B cell (primary cell): ENCODE measurements around the gene RHBDL1. TPM values are rescaled to one million over a fixed set of nuclear protein-coding genes. Genes with fewer than 3 reads are reported as not detected.

ENCODE experiments used
- ATAC-seq: fragments of 200-7000 bp; cut with Tn5 transposase; one replicate; pipeline ENCODE4 v1.10.0; 2021; ENCODE audit warnings: low read depth, mild to moderate bottlenecking, moderate number of reproducible peaks, moderate library complexity
- CTCF ChIA-PET: fragments of 350-600 bp; sonication (Branson Sonifier 250); formaldehyde crosslinking; loops from one replicate; lab custom pipeline; 2021; ENCODE audit warnings: antibody characterized with exemption, inconsistent platforms; lab: Charles Lee
- POLR2A ChIA-PET: fragments of 350-600 bp; sonication (Branson Sonifier 250); formaldehyde crosslinking; loops from one replicate; lab custom pipeline; 2021; ENCODE audit warnings: antibody characterized with exemption; lab: Charles Lee
- DNase-seq: peaks from one replicate; pipeline ENCODE4 v3.0.0; 2013
- H2AFZ ChIP-seq: 2 replicates; pipeline ENCODE4 v1.6.1; 2012; ENCODE audit warnings: mild to moderate bottlenecking, low read depth, low read length; ENCODE audit not compliant: insufficient read depth, poor library complexity, severe bottlenecking
- H3K27ac ChIP-seq, 2 donors: 1 replicate in 1 of 2; 2 replicates in 1 of 2; pipeline ENCODE4 v1.5.1; 2012 to 2013; ENCODE audit warnings: low read length in 2 of 2, mild to moderate bottlenecking in 2 of 2, moderate library complexity in 1 of 2
- H3K27me3 ChIP-seq, 4 experiments: fragments of 200-600 bp in 1 of 4; sonication (generic) in 1 of 4; replicated peaks in 1 of 4; 1 replicate in 2 of 4; 2 replicates in 2 of 4; pipeline versions ENCODE4 v1.6.1 to v1.7.0; 2013 to 2016; ENCODE audit warnings: low read length in 3 of 4, mild to moderate bottlenecking in 2 of 4, mixed read lengths in 1 of 4, moderate library complexity in 1 of 4; ENCODE audit not compliant: insufficient read depth in 4 of 4, control insufficient read depth in 3 of 4; ENCODE audit errors: control extremely low read depth in 1 of 4
- H3K36me3 ChIP-seq, 2 experiments: replicated peaks in 1 of 2; 1 replicate in 1 of 2; 2 replicates in 1 of 2; pipeline versions ENCODE4 v1.6.1 to v1.7.1; 2013; ENCODE audit warnings: low read length in 1 of 2; ENCODE audit not compliant: insufficient read depth in 2 of 2, control insufficient read depth in 1 of 2; ENCODE audit errors: control extremely low read depth in 1 of 2, extremely low read depth in 1 of 2
- H3K4me1 ChIP-seq, 2 donors: fragments of 200-600 bp in 1 of 2; sonication (generic) in 1 of 2; 1 replicate in 1 of 2; 2 replicates in 1 of 2; pipeline versions ENCODE4 v1.5.1 to v1.6.1; 2013 to 2017; ENCODE audit warnings: low read length in 2 of 2; ENCODE audit not compliant: control insufficient read depth in 2 of 2, insufficient read depth in 2 of 2
- H3K4me2 ChIP-seq: replicated peaks from 2 replicates; pipeline ENCODE3; 2012; ENCODE audit warnings: mild to moderate bottlenecking, low read depth, low read length; ENCODE audit not compliant: poor library complexity, severe bottlenecking
- H3K4me3 ChIP-seq, 5 experiments: fragments of 200-600 bp in 1 of 5; sonication (generic) in 1 of 5; 1 replicate in 3 of 5; 2 replicates in 2 of 5; pipeline versions ENCODE4 v1.5.1 to v1.7.0; 2011 to 2016; ENCODE audit warnings: low read length in 4 of 5, mild to moderate bottlenecking in 4 of 5, low read depth in 2 of 5, control low read depth in 1 of 5, moderate library complexity in 1 of 5; ENCODE audit not compliant: insufficient read depth in 1 of 5; ENCODE audit errors: control extremely low read depth in 1 of 5, extremely low read depth in 1 of 5
- H3K79me2 ChIP-seq: fragments of 200-600 bp; sonication (generic); one replicate; pipeline ENCODE4 v1.6.0; 2016; ENCODE audit warnings: low read length; ENCODE audit not compliant: control insufficient read depth, insufficient read depth
- H3K9ac ChIP-seq: fragments of 200-600 bp; sonication (generic); 2 replicates; pipeline ENCODE4 v1.6.1; 2017; ENCODE audit warnings: mild to moderate bottlenecking, low read length, moderate library complexity
- H3K9me3 ChIP-seq, 3 donors: one replicate each; pipeline versions ENCODE4 v1.6.1 to v1.7.1; 2013; ENCODE audit warnings: low read length in 2 of 3; ENCODE audit not compliant: control insufficient read depth in 2 of 3, insufficient read depth in 1 of 3; ENCODE audit errors: control extremely low read depth in 1 of 3
- H4K20me1 ChIP-seq: 2 replicates; pipeline ENCODE4 v1.6.0; 2012; ENCODE audit warnings: mild to moderate bottlenecking, low read length; ENCODE audit not compliant: insufficient read depth, control insufficient read depth, poor library complexity, severe bottlenecking
- H3K27ac Mint-ChIP-seq: one replicate; pipeline ENCODE4 v1.8.0; 2021; ENCODE audit warnings: mixed read lengths
- H3K27me3 Mint-ChIP-seq: one replicate; pipeline ENCODE4 v1.8.0; 2021; ENCODE audit warnings: mixed read lengths
- H3K4me1 Mint-ChIP-seq: one replicate; pipeline ENCODE4 v1.8.0; 2021; ENCODE audit warnings: mixed read lengths
- H3K4me3 Mint-ChIP-seq: one replicate; pipeline ENCODE4 v1.8.0; 2021; ENCODE audit warnings: mixed read lengths
- H3K9me3 Mint-ChIP-seq: one replicate; pipeline ENCODE4 v1.8.0; 2022; ENCODE audit warnings: mixed read lengths; ENCODE audit not compliant: insufficient read depth
- CTCF ChIP-seq: fragments of 200-600 bp; IDR thresholded peaks from one replicate; pipeline ENCODE4 v1.8.0; 2022; ENCODE audit warnings: antibody characterized with exemption, mild to moderate bottlenecking
- EZH2 ChIP-seq: IDR thresholded peaks from 2 replicates; pipeline ENCODE4 v1.6.1; 2012; ENCODE audit warnings: borderline replicate concordance, low read depth, mild to moderate bottlenecking, moderate library complexity, low read length; ENCODE audit not compliant: insufficient read depth, poor library complexity, severe bottlenecking
- WGBS: methylation state at CpG from one replicate; pipeline ENCODE4 v1.1.5; 2013; ENCODE audit warnings: missing lambda C conversion rate; ENCODE audit not compliant: insufficient coverage; 5-methylcytosine and 5-hydroxymethylcytosine counted together
- intact Hi-C: fragments of 100-400 bp; cut with micrococcal nuclease; formaldehyde crosslinking; loops from one replicate; pipeline ENCODE4 v1.10.0; 2022
- polyA plus RNA-seq: library from polyadenylated mRNA; depleted of rRNA; stranded (reverse); fragments of >200 nt; gene quantifications from 2 replicates; pipeline ENCODE4 v1.2.3, GENCODE V29; 2012
- total RNA-seq, 2 donors: library from RNA; stranded (reverse); fragments of 120-200 nt in 1 of 2; gene quantifications; 1 replicate in 1 of 2; 2 replicates in 1 of 2; pipeline versions ENCODE4 v1.2.3 to v1.2.4, GENCODE V29; 2013 to 2022

Gene RHBDL1
- total and polyA plus RNA-seq, 2 donors (not counting 1 experiment from before 2014, with no cell fraction given): 0.76 to 1.6 TPM

- intact Hi-C loops: loop anchor here (1.0 to 2.0 kb wide), 4 partner anchors 10 to 80 kb away; partner anchors contain the start of genes JMJD8 and WDR90
- Mint-ChIP-seq H3K27me3 (no peaks in the 10 kb centered on the region), H3K9me3 (no peaks in the 10 kb centered on the region), H3K27ac (no peak overlapping the region), H3K4me1 (peaks cover 10% of the 10 kb centered on the region), H3K4me3 (no peak overlapping the region)
- H3K27me3 ChIP-seq: no peaks in the 10 kb centered on the region
- DNase-seq: no peak
- ChIA-PET POLR2A (interaction anchor here (1.7 kb wide), 1 partner anchor 10 kb away, joined by 6 read pairs; the partner anchor contains the start of gene WDR90), CTCF (interaction anchor here (0.7 to 1.4 kb wide), 2 partner anchors 23 to 80 kb away, joined by 4 to 6 read pairs; partner anchors contain the start of gene METTL26)
- no peaks in the 10 kb centered on the region for H4K20me1 ChIP-seq
- TF ChIP-seq CTCF: no peak
- TF ChIP-seq EZH2: no peak
- no peaks in the 10 kb centered on the region for H3K36me3 ChIP-seq
- no peak for ATAC-seq
- H3K4me3 ChIP-seq: no peak overlapping the region
- H3K4me2 ChIP-seq: no peak overlapping the region
- peaks cover 10 to 17% of the 10 kb centered on the region in 2 donors for H3K4me1 ChIP-seq
- H3K9me3 ChIP-seq: no peaks in the 10 kb centered on the region
- no peak overlapping the region for H2AFZ ChIP-seq
- 90% methylated on average over 19 of the region's 20 CpGs for WGBS
- H3K9ac ChIP-seq: no peak overlapping the region
- no peak overlapping the region for H3K27ac ChIP-seq
- no peaks in the 10 kb centered on the region for H3K79me2 ChIP-seq
These were observed 15.9 kb upstream of the RHBDL1 start for GRCh38 chr16:659618-660017.

GRCh38 chr16:660132-660458 is 15.4 kb upstream of the RHBDL1 start:
- Histone ChIP-seq H3K79me2 (no peaks in the 10 kb centered on the region), H3K4me2 (peak overlapping the region; percentile 72), H3K27me3 (no peaks in the 10 kb centered on the region), H3K9me3 (no peaks in the 10 kb centered on the region), H3K27ac (peak overlapping the region in 1 of 2 donors; percentile 43), H3K4me1 (peaks cover 10 to 17% of the 10 kb centered on the region in 2 donors), H3K9ac (no peak overlapping the region), H2AFZ (peak overlapping the region; percentile 78), H4K20me1 (no peaks in the 10 kb centered on the region), H3K36me3 (no peaks in the 10 kb centered on the region), H3K4me3 (no peak overlapping the region)
- TF ChIP-seq CTCF (no peak), EZH2 (no peak)
- H3K9me3 Mint-ChIP-seq: no peaks in the 10 kb centered on the region
- no peaks in the 10 kb centered on the region for H3K27me3 Mint-ChIP-seq
- no peak for DNase-seq
- H3K27ac Mint-ChIP-seq: peak overlapping the region; percentile 56
- ChIA-PET POLR2A (interaction anchor here (1.0 to 1.7 kb wide), 2 partner anchors 11 to 276 kb away, joined by 5 to 6 read pairs; partner anchors contain the start of gene WDR90), CTCF (interaction anchor here (0.7 to 1.4 kb wide), 2 partner anchors 24 to 81 kb away, joined by 4 to 6 read pairs; partner anchors contain the start of gene METTL26)
- H3K4me3 Mint-ChIP-seq: peak overlapping the region; percentile 50
- 64% methylated on average over 6 of the region's 6 CpGs for WGBS
- no peak for ATAC-seq
- peaks cover 10% of the 10 kb centered on the region for H3K4me1 Mint-ChIP-seq
- intact Hi-C loops: loop anchor here (1.0 to 2.0 kb wide), 4 partner anchors 11 to 81 kb away; partner anchors contain the start of genes JMJD8 and WDR90
